ENCODE data around the gene SLC66A1.

The SLC66A1 gene

GRCh38 chr1:19351873-19352272 lies 39.7 kb downstream of the SLC66A1 start:
- Histone ChIP-seq H3K4me1 (ENCODE audit: insufficient read depth, low read length, severe bottlenecking) (peaks cover 35% of the 10 kb centered on the region), H3K27ac (ENCODE audit: low read depth, low read length, poor library complexity, severe bottlenecking) (no peak overlapping the region), H3K4me3 (ENCODE audit: low read depth, low read length, poor library complexity, severe bottlenecking) (no peak overlapping the region), H3K79me2 (ENCODE audit: insufficient read depth, low read length) (no peaks in the 10 kb centered on the region), H3K9ac (ENCODE audit: low read length) (no peak overlapping the region), H4K20me1 (ENCODE audit: insufficient read depth, low read length) (no peaks in the 10 kb centered on the region), H3K27me3 (ENCODE audit: insufficient read depth, low read length) (no peaks in the 10 kb centered on the region), H3K9me3 (ENCODE audit: low read length) (no peaks in the 10 kb centered on the region), H3K36me3 (ENCODE audit: insufficient read depth, low read length) (peaks cover 30% of the 10 kb centered on the region; the same call in 1 of the 2 replicates), H2AFZ (ENCODE audit: low read length) (no peak overlapping the region), H3K4me2 (ENCODE audit: low read length) (no peak overlapping the region), H3F3A (ENCODE audit: insufficient read depth, low read length) (no peaks in the 10 kb centered on the region), H3K9me2 (ENCODE audit: low read depth, low read length) (no peaks in the 10 kb centered on the region)
- no peak for TF ChIP-seq EZH2 (IDR thresholded peaks at IDR 0.05; ENCODE audit: borderline replicate concordance, low read length)
- TF ChIP-seq CTCF (IDR thresholded peaks at IDR 0.05; ENCODE audit: low read length) = no peak

DNA sequence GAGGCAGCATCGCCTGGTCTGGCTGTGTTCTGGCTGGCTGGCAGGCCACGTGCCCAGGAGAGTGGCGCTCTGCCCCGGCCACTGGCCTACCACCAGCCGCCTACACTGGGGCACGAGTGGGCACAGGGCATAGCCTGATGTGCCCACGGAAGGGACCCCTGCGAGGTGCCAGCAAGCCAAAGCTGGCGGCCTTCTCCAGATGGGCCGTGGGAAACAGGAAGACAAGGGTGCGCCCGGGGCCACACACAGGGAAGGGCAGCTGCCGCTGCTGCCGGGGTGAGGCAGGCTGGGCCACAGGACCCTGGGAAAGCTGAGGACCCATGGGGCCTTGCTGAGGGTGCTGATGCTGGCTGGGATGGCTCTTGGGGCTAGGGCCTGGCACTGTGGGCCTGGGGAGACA lies 40.7 kb downstream of the SLC66A1 start:
- no peak overlapping the region for H3K27ac ChIP-seq (ENCODE audit: low read depth, low read length, poor library complexity, severe bottlenecking)
- H3K9me3 ChIP-seq (ENCODE audit: low read length) = no peaks in the 10 kb centered on the region
- TF ChIP-seq EZH2 (IDR thresholded peaks at IDR 0.05; ENCODE audit: borderline replicate concordance, low read length) (no peak), CTCF (IDR thresholded peaks at IDR 0.05; ENCODE audit: low read length) (no peak)
- peaks cover 26% of the 10 kb centered on the region for H3K4me1 ChIP-seq (ENCODE audit: insufficient read depth, low read length, severe bottlenecking)
- no peak overlapping the region for H3K9ac ChIP-seq (ENCODE audit: low read length)
- H3K4me2 ChIP-seq (ENCODE audit: low read length) = no peak overlapping the region
- no peaks in the 10 kb centered on the region for H3K79me2 ChIP-seq (ENCODE audit: insufficient read depth, low read length)
- no peaks in the 10 kb centered on the region for H3F3A ChIP-seq (ENCODE audit: insufficient read depth, low read length)
- H3K36me3 ChIP-seq (ENCODE audit: insufficient read depth, low read length) = peaks cover 30% of the 10 kb centered on the region
- no peaks in the 10 kb centered on the region for H3K9me2 ChIP-seq (ENCODE audit: low read depth, low read length)
- no peak overlapping the region for H2AFZ ChIP-seq (ENCODE audit: low read length)
- H3K27me3 ChIP-seq (ENCODE audit: insufficient read depth, low read length) = no peaks in the 10 kb centered on the region
- no peaks in the 10 kb centered on the region for H4K20me1 ChIP-seq (ENCODE audit: insufficient read depth, low read length)
- H3K4me3 ChIP-seq (ENCODE audit: low read depth, low read length, poor library complexity, severe bottlenecking) = no peak overlapping the region

DNA sequence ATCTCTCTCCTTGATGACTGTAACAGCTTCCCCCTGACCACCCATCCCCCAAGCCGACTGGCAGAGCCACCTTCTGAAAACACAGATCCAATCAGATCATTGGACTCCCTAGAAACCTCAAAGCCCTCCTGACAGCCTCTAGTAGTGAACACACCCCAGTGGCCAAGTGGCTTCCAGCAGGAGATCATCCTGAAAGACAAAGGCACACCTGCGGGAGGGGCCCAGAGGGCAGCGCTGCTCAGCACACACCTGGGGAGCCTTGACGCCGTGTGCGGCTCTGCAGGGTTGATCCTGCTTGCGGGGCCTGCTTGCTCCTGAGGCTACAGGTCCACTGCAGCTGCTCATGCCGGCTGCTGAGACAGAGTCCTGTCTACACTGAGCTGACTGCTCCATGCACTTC lies 41.5 kb downstream of the SLC66A1 start:
- Histone ChIP-seq H3K9me3 (ENCODE audit: low read length) (no peaks in the 10 kb centered on the region), H3F3A (ENCODE audit: insufficient read depth, low read length) (no peaks in the 10 kb centered on the region), H3K79me2 (ENCODE audit: insufficient read depth, low read length) (no peaks in the 10 kb centered on the region), H3K4me1 (ENCODE audit: insufficient read depth, low read length, severe bottlenecking) (peaks cover 18% of the 10 kb centered on the region), H3K4me2 (ENCODE audit: low read length) (no peak overlapping the region), H3K4me3 (ENCODE audit: low read depth, low read length, poor library complexity, severe bottlenecking) (no peak overlapping the region), H3K9ac (ENCODE audit: low read length) (no peak overlapping the region), H3K36me3 (ENCODE audit: insufficient read depth, low read length) (peaks cover 30% of the 10 kb centered on the region), H3K27ac (ENCODE audit: low read depth, low read length, poor library complexity, severe bottlenecking) (no peak overlapping the region), H3K27me3 (ENCODE audit: insufficient read depth, low read length) (no peaks in the 10 kb centered on the region), H2AFZ (ENCODE audit: low read length) (no peak overlapping the region), H4K20me1 (ENCODE audit: insufficient read depth, low read length) (no peaks in the 10 kb centered on the region), H3K9me2 (ENCODE audit: low read depth, low read length) (no peaks in the 10 kb centered on the region)
- TF ChIP-seq CTCF (IDR thresholded peaks at IDR 0.05; ENCODE audit: low read length) = no peak
- TF ChIP-seq EZH2 (IDR thresholded peaks at IDR 0.05; ENCODE audit: borderline replicate concordance, low read length) = no peak

All from OCI-LY1 (cell line).